BLaER1 treated with 17β-estradiol and CSF1 and Interleukin-3, amounts not matched to agents 10 nM and 100 nM (cell line): ENCODE results near the gene DRD4.
A peak's percentile ranks its signal among the peaks of the same experiment; 100 is the strongest.

Experiments
- H3K27ac ChIP-seq, 11 experiments: shearing (Covaris generic); formaldehyde crosslinking; 2 replicates each; pipeline ENCODE4 v1.8.1; 2022
- H3K27me3 ChIP-seq, 11 experiments: shearing (Covaris generic); formaldehyde crosslinking; 2 replicates each; pipeline ENCODE4 v1.8.1; 2022
- H3K36me3 ChIP-seq, 11 experiments: shearing (Covaris generic); formaldehyde crosslinking; 2 replicates each; pipeline ENCODE4 v1.8.1; 2022
- H3K4me1 ChIP-seq, 10 experiments: shearing (Covaris generic); formaldehyde crosslinking; 2 replicates each; pipeline ENCODE4 v1.8.1; 2022
- H3K4me2 ChIP-seq, 11 experiments: shearing (Covaris generic); formaldehyde crosslinking; 2 replicates each; pipeline ENCODE4 v1.8.1; 2022
- H3K4me3 ChIP-seq, 10 experiments: shearing (Covaris generic); formaldehyde crosslinking; 2 replicates each; pipeline ENCODE4 v1.8.1; 2022
- H3K9ac ChIP-seq, 11 experiments: shearing (Covaris generic); formaldehyde crosslinking; 2 replicates each; pipeline ENCODE4 v1.8.1; 2022
- H3K9me3 ChIP-seq, 11 experiments: shearing (Covaris generic); formaldehyde crosslinking; replicated peaks in 1 of 11; 2 replicates each; pipeline ENCODE4 v1.8.1; 2022
- H4K20me1 ChIP-seq, 11 experiments: shearing (Covaris generic); formaldehyde crosslinking; 2 replicates each; pipeline ENCODE4 v1.8.1; 2022
- Cebpa-rat ChIP-seq, 11 experiments: shearing (Covaris generic); IDR thresholded peaks; 2 replicates each; pipeline ENCODE4 v1.8.1; 2022

The DRD4 gene

GRCh38 chr11:613369-613968 is 23.6 kb upstream of the DRD4 start:
- H3K4me1 ChIP-seq, result peaks cover 40 to 56% (median 47%) of the 10 kb centered on the region in 10 experiments
- peaks cover 47 to 85% (median 69%) of the 10 kb centered on the region in 11 experiments for H4K20me1 ChIP-seq
- peaks cover 50 to 73% (median 68%) of the 10 kb centered on the region in 11 experiments for H3K36me3 ChIP-seq
- H3K9ac ChIP-seq, result peak overlapping the region in 3 of 11 experiments; percentile 88 to 91 (median 90); a peak in 3 of 22 replicates
- peak overlapping the region in 5 of 11 experiments; percentile 34 to 97 (median 90); a peak in 8 of 22 replicates for H3K27ac ChIP-seq
- no peaks in the 10 kb centered on the region for H3K27me3 ChIP-seq
- TF ChIP-seq Cebpa-rat (IDR thresholded peaks at IDR 0.05), result no peak
- no peaks in the 10 kb centered on the region for H3K9me3 ChIP-seq
- peak overlapping the region in 3 of 10 experiments; percentile 75 to 83 (median 82); a peak in 1 of 20 replicates for H3K4me3 ChIP-seq
- peak overlapping the region in 10 of 11 experiments; percentile 13 to 100 (median 98); a peak in 13 of 22 replicates for H3K4me2 ChIP-seq

DNA sequence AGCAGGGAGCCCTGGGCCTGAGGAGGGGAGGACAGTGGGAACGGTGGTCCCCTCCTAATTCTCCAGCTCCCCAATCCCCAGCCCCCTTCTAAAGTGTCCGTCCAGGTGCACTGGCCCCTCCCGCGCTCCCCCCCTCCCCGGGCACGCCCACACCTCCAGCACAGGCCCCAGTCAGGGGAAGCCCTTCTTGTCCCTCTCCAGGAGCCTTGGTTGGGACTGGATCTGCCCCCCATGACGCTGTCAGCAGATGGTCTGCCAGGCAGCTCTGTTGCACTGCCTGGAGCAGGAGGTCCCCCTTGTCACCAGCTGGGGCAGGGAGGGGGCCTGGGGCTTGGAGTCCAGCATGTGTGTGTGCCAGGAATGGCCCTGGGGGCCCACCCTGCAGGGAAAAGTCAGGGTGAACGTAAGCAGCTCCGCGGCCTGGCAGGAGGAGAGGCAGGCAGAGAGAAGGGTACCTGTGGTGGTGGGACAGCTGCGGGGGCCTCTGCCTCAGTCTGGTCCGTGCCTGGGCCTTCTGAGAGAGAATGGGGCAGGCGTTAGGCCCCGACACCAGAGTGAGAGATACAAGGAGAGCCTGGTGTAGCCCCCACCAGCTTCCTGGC is 22.9 kb upstream of the DRD4 start:
- H3K9me3 ChIP-seq, result no peaks in the 10 kb centered on the region
- peaks cover 43 to 85% (median 63%) of the 10 kb centered on the region in 11 experiments for H4K20me1 ChIP-seq
- peak overlapping the region; percentile 93 to 100 (median 100) for H3K4me2 ChIP-seq
- no peaks in the 10 kb centered on the region for H3K27me3 ChIP-seq
- TF ChIP-seq Cebpa-rat (IDR thresholded peaks at IDR 0.05), result no peak
- H3K27ac ChIP-seq, result peak overlapping the region in 7 of 11 experiments; percentile 34 to 97 (median 90); a peak in 13 of 22 replicates
- H3K4me1 ChIP-seq, result peaks cover 34 to 51% (median 43%) of the 10 kb centered on the region in 10 experiments
- H3K9ac ChIP-seq, result peak overlapping the region; percentile 20 to 91 (median 88); a peak in 16 of 22 replicates
- peaks cover 47 to 73% (median 66%) of the 10 kb centered on the region in 11 experiments for H3K36me3 ChIP-seq
- peak overlapping the region in 7 of 10 experiments; percentile 75 to 85 (median 76); a peak in 11 of 20 replicates for H3K4me3 ChIP-seq

- H3K4me3 ChIP-seq, result peak overlapping the region; percentile 64 to 85 (median 76)
- no peaks in the 10 kb centered on the region for H3K9me3 ChIP-seq
- H4K20me1 ChIP-seq, result peaks cover 43 to 83% (median 55%) of the 10 kb centered on the region in 11 experiments
- H3K4me1 ChIP-seq, result peaks cover 34 to 51% (median 43%) of the 10 kb centered on the region in 10 experiments
- H3K4me2 ChIP-seq, result peak overlapping the region; percentile 93 to 100 (median 100)
- H3K9ac ChIP-seq, result peak overlapping the region; percentile 83 to 91 (median 88)
- no peak for TF ChIP-seq Cebpa-rat (IDR thresholded peaks at IDR 0.05)
- no peaks in the 10 kb centered on the region for H3K27me3 ChIP-seq
- H3K36me3 ChIP-seq, result peaks cover 39 to 71% (median 59%) of the 10 kb centered on the region in 11 experiments
- peak overlapping the region; percentile 80 to 97 (median 89) for H3K27ac ChIP-seq
These were observed 22.2 kb upstream of the DRD4 start for GRCh38 chr11:614623-615503.

- H3K4me1 ChIP-seq, result peaks cover 34 to 59% (median 47%) of the 10 kb centered on the region in 10 experiments
- H3K36me3 ChIP-seq, result peaks cover 31 to 62% (median 51%) of the 10 kb centered on the region in 11 experiments
- H3K9me3 ChIP-seq, result no peaks in the 10 kb centered on the region
- H3K27me3 ChIP-seq, result no peaks in the 10 kb centered on the region
- peak within 1 kb of the TSS; percentile 83 to 91 (median 88) for H3K9ac ChIP-seq
- H4K20me1 ChIP-seq, result peaks cover 36 to 81% (median 51%) of the 10 kb centered on the region in 11 experiments
- H3K4me2 ChIP-seq, result peak within 1 kb of the TSS; percentile 93 to 100 (median 100)
- peak within 1 kb of the TSS; percentile 80 to 97 (median 89) for H3K27ac ChIP-seq
- H3K4me3 ChIP-seq, result peak within 1 kb of the TSS; percentile 64 to 85 (median 76)
- peak in 3 of 11 experiments; percentile 38 to 55 (median 49); a peak in 3 of 22 replicates for TF ChIP-seq Cebpa-rat (IDR thresholded peaks at IDR 0.05)
These were observed 21.4 kb upstream of the DRD4 start, which contains the start of gene IRF7 for GRCh38 chr11:615504-616319. IRF7 (minus strand) TSS chr11:615950; CDS start chr11:615364, 586 bp downstream.

DNA sequence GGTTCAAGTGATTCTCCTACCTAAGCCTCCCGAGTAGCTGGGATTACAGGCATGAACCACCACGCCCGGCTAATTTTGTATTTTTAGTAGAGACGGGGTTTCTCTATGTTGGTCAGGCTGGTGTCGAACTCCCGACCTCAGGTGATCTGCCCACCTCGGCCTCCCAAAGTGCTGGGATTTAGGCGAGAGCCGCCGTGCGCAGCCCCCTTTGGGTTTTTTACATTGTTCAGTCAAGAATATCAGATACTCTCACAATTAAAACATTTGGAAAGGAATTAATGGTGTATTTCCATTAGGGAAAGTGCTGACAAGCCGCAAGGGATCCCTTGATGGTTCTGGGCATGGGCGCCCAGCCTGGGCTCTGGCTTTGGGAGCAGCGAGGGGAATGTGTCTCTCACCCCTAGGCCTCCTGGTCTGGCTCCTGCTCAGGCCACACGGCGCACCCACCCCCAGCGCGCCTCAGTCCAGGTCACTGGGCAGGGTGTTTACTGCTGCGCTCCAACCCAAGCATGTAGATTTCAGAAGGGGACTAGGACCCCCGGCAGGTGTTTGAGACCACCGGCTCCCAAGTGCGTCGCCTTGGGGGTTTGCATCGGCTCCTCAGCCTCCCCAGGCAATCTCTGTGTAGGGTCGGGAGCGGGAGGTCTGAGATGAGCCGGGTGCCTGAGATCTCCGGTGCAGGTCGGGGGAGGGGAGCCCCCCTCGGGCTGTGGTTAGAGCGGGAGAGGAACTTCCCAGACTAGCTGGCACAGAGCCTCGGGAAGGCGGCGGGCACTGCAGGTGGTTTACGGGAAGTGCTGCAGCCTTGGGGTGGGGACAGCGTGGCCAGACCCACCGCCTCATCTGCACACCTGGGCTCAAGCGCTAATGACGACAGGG is 20.5 kb upstream of the DRD4 start:
- no peak for TF ChIP-seq Cebpa-rat (IDR thresholded peaks at IDR 0.05)
- peaks cover 27 to 79% (median 45%) of the 10 kb centered on the region in 11 experiments for H4K20me1 ChIP-seq
- peaks cover 34 to 60% (median 47%) of the 10 kb centered on the region in 10 experiments for H3K4me1 ChIP-seq
- H3K4me2 ChIP-seq, result peak overlapping the region; percentile 93 to 100 (median 98)
- no peaks in the 10 kb centered on the region for H3K27me3 ChIP-seq
- H3K36me3 ChIP-seq, result peaks cover 22 to 54% (median 42%) of the 10 kb centered on the region in 11 experiments
- peak overlapping the region; percentile 64 to 85 (median 76) for H3K4me3 ChIP-seq
- H3K9ac ChIP-seq, result peak overlapping the region; percentile 83 to 91 (median 88); a peak in 21 of 22 replicates
- H3K9me3 ChIP-seq, result no peaks in the 10 kb centered on the region
- peak overlapping the region; percentile 74 to 97 (median 89) for H3K27ac ChIP-seq

DNA sequence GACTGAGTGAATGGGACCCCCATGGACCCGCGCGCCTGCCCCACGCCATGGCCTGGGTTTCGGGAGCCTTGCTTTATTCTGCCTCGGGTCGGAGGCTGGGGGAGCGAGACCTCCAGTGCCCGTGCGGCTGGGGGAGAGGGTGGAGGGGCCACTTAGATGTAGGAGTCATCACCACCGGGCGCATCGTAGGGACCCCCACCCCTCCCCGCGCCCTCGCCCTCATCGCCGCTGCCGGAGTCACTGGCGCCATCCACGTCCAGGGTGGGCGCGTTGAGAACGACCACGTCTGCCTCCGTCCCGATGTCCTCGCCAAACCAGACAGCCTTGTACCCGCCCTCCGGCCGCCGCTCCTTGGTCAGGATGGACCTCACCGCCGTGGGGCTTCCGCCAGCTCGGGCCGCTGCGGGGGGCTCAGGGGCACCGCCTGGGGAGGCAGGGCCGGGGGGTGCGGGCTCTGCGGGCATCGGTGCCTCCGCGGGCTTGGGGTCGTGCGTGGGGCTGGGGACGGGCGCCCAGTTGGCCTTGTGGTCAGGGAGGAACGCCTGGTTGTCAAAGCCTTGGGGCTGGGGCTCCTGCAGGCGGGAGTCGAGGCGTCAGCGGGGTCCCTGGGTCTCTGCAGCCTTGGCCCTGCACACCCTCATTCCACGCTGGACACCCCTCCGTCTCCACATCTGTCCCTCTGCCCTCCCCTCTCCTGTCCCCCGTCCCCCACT is 19.7 kb upstream of the DRD4 start:
- H3K36me3 ChIP-seq, result peaks cover 15 to 46% (median 34%) of the 10 kb centered on the region in 11 experiments
- H3K9ac ChIP-seq, result peak overlapping the region; percentile 83 to 91 (median 88); a peak in 17 of 22 replicates
- H3K4me2 ChIP-seq, result peak overlapping the region; percentile 93 to 100 (median 98)
- H3K9me3 ChIP-seq, result no peaks in the 10 kb centered on the region
- no peak for TF ChIP-seq Cebpa-rat (IDR thresholded peaks at IDR 0.05)
- peaks cover 34 to 57% (median 44%) of the 10 kb centered on the region in 10 experiments for H3K4me1 ChIP-seq
- peak overlapping the region in 10 of 11 experiments; percentile 80 to 97 (median 90); a peak in 19 of 22 replicates for H3K27ac ChIP-seq
- H3K4me3 ChIP-seq, result peak overlapping the region in 3 of 10 experiments; percentile 76 to 85 (median 82); a peak in 4 of 20 replicates
- H4K20me1 ChIP-seq, result peaks cover 19 to 77% (median 43%) of the 10 kb centered on the region in 11 experiments
- no peaks in the 10 kb centered on the region for H3K27me3 ChIP-seq
